Measurements from ENCODE around the gene COLQ. TPM values are rescaled to one million over a fixed set of nuclear protein-coding genes. Genes with fewer than 3 reads are reported as not detected.
"Not testable (repeated sequence)": the region's sequence is repeated elsewhere in the genome, so short reads cannot be mapped to it uniquely, and the experiment has no call there.

The COLQ gene
- total RNA-seq, 4 donors from 2014 or later: 1.9 to 10.2 (median 3.6) TPM

GRCh38 chr3:15427981-15428380 is 93.5 kb downstream of the COLQ start:
- Histone ChIP-seq H3K9me3 (no peaks in the 10 kb centered on the region), H3K27me3 (no peaks in the 10 kb centered on the region), H3K4me3 (peak overlapping the region; percentile 73 to 88 (median 84)), H3K4me1 (peaks cover 0 to 55% (median 23%) of the 10 kb centered on the region in 4 donors), H3K27ac (peak overlapping the region; percentile 67 to 90 (median 79)), H3K36me3 (peaks cover 0 to 50% (median 0%) of the 10 kb centered on the region in 3 donors)
- WGBS, 2 donors: 1 to 3% methylated on average over 11 of the region's 11 CpGs
- no peak for TF ChIP-seq POLR2A (IDR thresholded peaks at IDR 0.05)
- TF ChIP-seq EP300 (IDR thresholded peaks at IDR 0.05): no peak
- no peak for TF ChIP-seq CTCF (IDR thresholded peaks at IDR 0.05)
- no peak for DNase-seq (ENCODE audit: low spot score in 2 of 2)

GRCh38 chr3:15427182-15427880 is 94.2 kb downstream of the COLQ start, which contains the start of the genes EAF1 and METTL6:
Gene EAF1 (plus strand): TSS chr3:15427598. CDS start chr3:15427780, 182 bp downstream.
Gene METTL6 (minus strand): TSS chr3:15427544. CDS start chr3:15426511, 1,033 bp downstream.
- WGBS, 2 donors: 0% methylated on average over 10 to 50 of the region's 52 CpGs
- Histone ChIP-seq H3K4me1 (peaks cover 0 to 55% (median 23%) of the 10 kb centered on the region in 4 donors), H3K27me3 (no peaks in the 10 kb centered on the region), H3K4me3 (peak within 1 kb of the TSS; percentile 73 to 88 (median 84)), H3K9me3 (no peaks in the 10 kb centered on the region), H3K36me3 (peaks cover 0 to 50% (median 0%) of the 10 kb centered on the region in 3 donors), H3K27ac (peak within 1 kb of the TSS; percentile 67 to 90 (median 79))
- TF ChIP-seq CTCF (IDR thresholded peaks at IDR 0.05) (peak in 2 of 5 experiments; percentile 34 to 40), EP300 (IDR thresholded peaks at IDR 0.05) (peak in 1 of 2 donors; percentile 75), POLR2A (IDR thresholded peaks at IDR 0.05) (peak in 1 of 2 donors; percentile 22)
- DNase-seq (ENCODE audit: low spot score in 2 of 2): peak; percentile 45 to 79

- Histone ChIP-seq H3K27ac (peak overlapping the region; percentile 67 to 90 (median 79)), H3K4me1 (peaks cover 0 to 48% (median 23%) of the 10 kb centered on the region in 4 donors), H3K9me3 (no peaks in the 10 kb centered on the region), H3K36me3 (peaks cover 0 to 50% (median 0%) of the 10 kb centered on the region in 3 donors), H3K4me3 (peak overlapping the region; percentile 73 to 88 (median 84)), H3K27me3 (no peaks in the 10 kb centered on the region)
- DNase-seq (ENCODE audit: low spot score in 2 of 2): no peak
- TF ChIP-seq CTCF (IDR thresholded peaks at IDR 0.05) (no peak), POLR2A (IDR thresholded peaks at IDR 0.05) (no peak), EP300 (IDR thresholded peaks at IDR 0.05) (no peak)
- WGBS, 2 donors: 48 to 51% methylated on average over 16 of the region's 16 CpGs
Observed at GRCh38 chr3:15426579-15427118, 94.9 kb downstream of the COLQ start.

- WGBS, 2 donors: 81 to 84% methylated on average over 4 of the region's 4 CpGs
- Histone ChIP-seq H3K9me3 (no peaks in the 10 kb centered on the region), H3K4me1 (peaks cover 0 to 20% (median under 1%) of the 10 kb centered on the region in 4 donors), H3K4me3 (no peak overlapping the region), H3K36me3 (peaks cover 0 to 84% (median 0%) of the 10 kb centered on the region in 3 donors), H3K27me3 (no peaks in the 10 kb centered on the region), H3K27ac (no peak overlapping the region)
- DNase-seq (ENCODE audit: low spot score in 2 of 2): no peak
- no peak for TF ChIP-seq EP300 (IDR thresholded peaks at IDR 0.05)
- TF ChIP-seq POLR2A (IDR thresholded peaks at IDR 0.05): no peak
- TF ChIP-seq CTCF (IDR thresholded peaks at IDR 0.05): no peak
Observed at GRCh38 chr3:15420871-15421270, 100.6 kb downstream of the COLQ start.

GRCh38 chr3:15410966-15411365 is 110.5 kb downstream of the COLQ start:
- 96 to 97% methylated on average over 7 of the region's 7 CpGs for WGBS, 2 donors
- H3K4me1 ChIP-seq; H3K27ac ChIP-seq; H3K9me3 ChIP-seq; H3K4me3 ChIP-seq; DNase-seq (ENCODE audit: low spot score in 2 of 2); H3K27me3 ChIP-seq: not testable (repeated sequence)
- H3K36me3 ChIP-seq: peaks cover 0 to 79% (median 17%) of the 10 kb centered on the region in 3 donors

Data from tibial nerve (tissue), 4 donors.